Central memory CD8-positive, alpha-beta T cell (primary cell): ENCODE measurements around the gene DCTN3.

Source experiments
- ATAC-seq: fragments of 150-1000 bp; cut with Tn5 transposase; replicated peaks from 2 replicates; pipeline ENCODE4 v1.10.0; 2022; ENCODE audit warnings: mild to moderate bottlenecking, moderate FRiP score, moderate number of reproducible peaks; ENCODE audit not compliant: poor library complexity, severe bottlenecking; ENCODE audit errors: extremely low read depth
- DNase-seq, 2 donors: peaks; one replicate each; pipeline ENCODE4 v3.0.0; 2021; ENCODE audit warnings: low spot score in 2 of 2
- H3K27ac Mint-ChIP-seq: one replicate; pipeline ENCODE4 v1.8.0; 2022; ENCODE audit warnings: low read depth, mild to moderate bottlenecking, moderate library complexity, mixed read lengths
- H3K27me3 Mint-ChIP-seq: one replicate; pipeline ENCODE4 v1.8.0; 2022; ENCODE audit warnings: mixed read lengths
- H3K36me3 Mint-ChIP-seq: one replicate; pipeline ENCODE4 v1.8.0; 2022; ENCODE audit warnings: mild to moderate bottlenecking, moderate library complexity, mixed read lengths; ENCODE audit not compliant: insufficient read depth
- H3K4me1 Mint-ChIP-seq: one replicate; pipeline ENCODE4 v1.8.0; 2022; ENCODE audit warnings: mixed read lengths
- H3K4me3 Mint-ChIP-seq: one replicate; pipeline ENCODE4 v1.8.0; 2022; ENCODE audit warnings: mild to moderate bottlenecking, moderate library complexity, mixed read lengths
- H3K9me3 Mint-ChIP-seq: one replicate; pipeline ENCODE4 v1.8.0; 2022; ENCODE audit warnings: mixed read lengths

The DCTN3 gene

DNA sequence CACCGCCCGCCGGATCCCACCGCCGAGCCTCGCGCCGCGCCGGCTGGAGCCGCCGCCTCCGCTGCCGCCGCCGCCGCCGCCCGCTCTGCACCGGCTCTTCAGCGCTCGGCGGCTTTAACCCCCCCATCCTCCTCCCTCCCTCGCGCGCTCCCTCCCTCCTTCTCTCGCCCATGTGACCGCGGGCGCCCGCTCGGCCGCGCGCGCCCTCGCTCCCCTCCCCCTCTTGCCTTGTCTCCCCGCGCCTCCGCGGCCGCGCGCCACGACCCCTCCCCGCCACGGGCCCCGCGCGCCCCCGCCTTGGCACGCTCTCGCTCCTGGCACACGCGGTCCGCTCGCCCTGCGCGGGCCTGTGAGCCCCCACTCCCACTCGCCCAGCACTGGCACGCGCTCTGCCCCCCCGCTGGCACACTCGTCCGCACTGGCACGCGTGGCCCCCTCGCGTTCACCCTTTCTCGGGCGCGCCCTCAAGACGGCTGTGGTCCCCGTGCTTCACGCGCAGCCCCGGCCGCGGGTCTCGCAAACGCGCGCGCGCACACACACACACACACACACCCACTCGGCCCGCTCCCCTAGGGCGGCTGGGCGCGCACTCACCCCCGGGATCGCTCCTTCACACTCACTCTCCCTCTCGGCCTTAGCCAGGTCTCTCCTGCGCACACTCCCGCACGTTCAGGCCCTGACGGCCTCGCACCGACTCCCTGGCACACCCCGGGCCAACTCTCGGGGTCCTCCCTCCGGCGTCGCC lies 30.5 kb downstream of the DCTN3 start, which contains the start of gene CNTFR:
Gene CNTFR (minus strand): TSS at position 89 of the 745 bp plus-strand sequence. CDS start 20,743 bp downstream, outside the sequence.
- H3K4me1 Mint-ChIP-seq = peaks cover 28% of the 10 kb centered on the region
- peaks cover 80% of the 10 kb centered on the region for H3K27me3 Mint-ChIP-seq
- H3K4me3 Mint-ChIP-seq = peak within 1 kb of the TSS; percentile 80
- no peak within 1 kb of the TSS for H3K27ac Mint-ChIP-seq
- peaks cover 4% of the 10 kb centered on the region for H3K36me3 Mint-ChIP-seq
- DNase-seq (no peak), ATAC-seq (peak; percentile 7)
- H3K9me3 Mint-ChIP-seq = no peaks in the 10 kb centered on the region

DNA sequence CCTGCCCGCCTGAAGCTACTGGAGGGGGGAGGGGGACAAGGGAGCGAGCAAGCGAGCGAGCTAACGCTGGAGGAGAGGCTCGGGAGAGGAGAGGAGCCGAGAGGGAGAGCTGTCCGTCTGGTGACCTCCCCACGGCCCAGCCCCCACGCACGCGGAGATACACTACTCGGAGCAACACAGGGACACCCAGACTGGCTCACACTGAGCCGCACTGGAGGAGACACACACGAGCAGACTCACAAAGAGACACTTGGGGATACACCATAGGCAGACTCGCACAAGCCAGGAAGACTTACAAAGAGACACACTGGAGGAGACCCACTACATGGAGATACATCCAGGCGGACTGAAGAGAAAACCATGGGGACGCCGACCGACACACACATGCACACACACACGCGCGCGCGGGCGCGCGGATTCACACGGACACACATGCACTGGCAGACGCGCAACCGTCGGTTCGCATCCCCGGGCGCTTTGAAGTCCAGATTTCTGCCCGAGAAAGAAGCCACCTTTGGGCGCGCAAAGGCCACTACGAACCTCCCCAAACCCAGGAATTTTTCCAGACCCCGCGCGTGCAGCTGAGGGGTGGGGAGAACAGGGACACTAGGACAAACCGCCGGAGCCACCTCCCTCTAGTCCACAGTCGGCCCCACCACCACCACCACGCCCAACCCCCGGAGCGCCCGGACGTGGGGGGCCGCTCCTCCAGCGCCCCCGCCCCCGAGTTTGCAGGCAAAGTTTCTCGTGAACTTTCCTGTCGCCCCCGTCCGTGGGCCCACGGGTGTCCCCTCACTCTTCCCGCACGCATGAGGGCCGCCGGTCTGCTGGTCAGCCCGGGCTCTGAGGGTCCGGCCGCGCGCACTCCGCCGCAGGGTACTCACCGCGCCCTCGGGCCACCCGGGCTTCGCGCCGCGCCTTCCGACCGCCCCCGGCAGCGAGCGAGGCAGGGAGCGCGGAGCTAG lies 31.3 kb downstream of the DCTN3 start:
- no peak for DNase-seq
- peaks cover 28% of the 10 kb centered on the region for H3K4me1 Mint-ChIP-seq
- no peak for ATAC-seq
- no peaks in the 10 kb centered on the region for H3K9me3 Mint-ChIP-seq
- peaks cover 4% of the 10 kb centered on the region for H3K36me3 Mint-ChIP-seq
- no peak overlapping the region for H3K27ac Mint-ChIP-seq
- H3K27me3 Mint-ChIP-seq = peaks cover 88% of the 10 kb centered on the region
- H3K4me3 Mint-ChIP-seq = peak overlapping the region; percentile 41

DNA sequence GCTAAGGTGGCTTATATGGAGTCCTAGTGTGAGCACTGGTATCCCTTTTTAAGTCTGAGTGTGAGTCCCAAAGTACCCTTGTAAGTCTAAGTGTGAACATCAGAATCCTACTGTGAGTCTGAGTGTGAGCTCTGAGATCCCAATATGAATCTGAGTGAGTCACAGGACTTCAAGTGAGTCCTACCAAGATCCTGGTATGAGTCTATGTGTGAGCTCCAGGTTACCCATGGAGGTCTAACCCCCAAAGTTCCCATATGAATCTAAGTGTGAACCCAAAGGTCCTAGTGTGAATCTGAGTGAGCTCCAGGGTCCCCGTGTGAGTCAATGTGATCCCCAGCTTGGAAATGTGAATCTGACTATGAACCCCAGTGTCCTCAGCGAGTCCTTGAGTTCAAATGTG lies 33.0 kb downstream of the DCTN3 start:
- no peak overlapping the region for H3K4me3 Mint-ChIP-seq
- H3K36me3 Mint-ChIP-seq = peaks cover 2% of the 10 kb centered on the region
- H3K4me1 Mint-ChIP-seq = peaks cover 23% of the 10 kb centered on the region
- H3K9me3 Mint-ChIP-seq = no peaks in the 10 kb centered on the region
- peaks cover 88% of the 10 kb centered on the region for H3K27me3 Mint-ChIP-seq
- DNase-seq (no peak), ATAC-seq (no peak)
- H3K27ac Mint-ChIP-seq = no peak overlapping the region

DNA sequence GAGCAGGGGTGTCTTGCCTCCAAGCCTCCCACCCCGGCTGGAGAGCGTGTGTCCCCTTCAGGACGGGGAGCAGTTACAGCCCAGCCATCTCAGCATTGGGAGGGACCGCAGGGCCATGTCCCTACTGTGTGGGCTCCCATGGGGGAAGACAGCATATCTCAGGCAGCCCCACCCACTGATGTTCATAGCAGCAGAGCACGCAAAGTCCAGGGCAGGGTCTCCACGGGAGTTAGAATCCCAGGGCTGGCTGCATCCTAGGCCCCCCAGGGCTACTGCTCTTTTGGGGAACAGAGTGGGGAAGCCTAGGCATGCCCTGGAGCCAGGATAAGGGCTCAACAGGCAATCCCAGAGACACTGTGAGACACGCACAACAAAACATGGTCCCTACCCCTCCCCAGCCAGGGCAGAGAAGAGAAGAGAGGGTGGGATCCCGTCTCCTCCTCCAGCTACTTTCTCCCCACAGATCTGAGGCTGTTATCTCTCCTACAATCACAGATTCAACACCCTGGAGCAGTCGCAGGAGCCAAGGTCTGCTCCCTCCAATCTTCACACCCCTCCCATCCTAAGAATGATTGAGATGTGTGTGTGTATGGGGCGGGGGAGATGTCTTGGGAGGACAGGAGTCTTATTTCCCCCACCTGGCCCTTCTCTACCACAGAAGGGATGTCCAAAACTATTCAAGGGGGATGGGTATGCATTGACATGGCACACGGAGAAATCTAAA lies 34.2 kb downstream of the DCTN3 start:
- no peak for ATAC-seq
- H3K4me3 Mint-ChIP-seq = no peak overlapping the region
- H3K27ac Mint-ChIP-seq = no peak overlapping the region

DNA sequence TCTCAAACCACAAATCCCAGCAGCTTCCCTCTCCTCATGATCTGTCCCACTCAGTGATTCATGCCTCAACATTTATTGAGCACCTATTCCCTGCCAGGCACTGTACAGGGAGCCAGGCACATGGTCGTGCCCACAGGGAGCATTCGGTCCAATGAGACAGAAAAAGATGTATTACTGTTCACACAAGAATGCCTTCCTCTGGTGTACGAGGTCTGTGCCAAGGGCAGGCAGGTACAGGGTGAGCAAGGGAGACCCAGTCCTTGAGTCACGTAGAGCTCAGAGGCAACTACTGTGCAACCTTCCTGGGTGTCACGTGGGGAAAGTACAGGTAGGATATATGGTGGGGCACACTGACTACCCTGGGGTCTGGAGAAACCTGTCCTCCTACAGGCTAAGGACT lies 35.3 kb downstream of the DCTN3 start:
- Mint-ChIP-seq H3K4me1 (peaks cover 11% of the 10 kb centered on the region), H3K36me3 (peaks cover 2% of the 10 kb centered on the region), H3K27me3 (peaks cover 87% of the 10 kb centered on the region), H3K4me3 (no peak overlapping the region), H3K27ac (no peak overlapping the region), H3K9me3 (no peaks in the 10 kb centered on the region)
- DNase-seq (no peak), ATAC-seq (no peak)

More for the DNA sequence above, 34.2 kb downstream of the DCTN3 start:
- no peaks in the 10 kb centered on the region for H3K9me3 Mint-ChIP-seq
- peaks cover 19% of the 10 kb centered on the region for H3K4me1 Mint-ChIP-seq
- no peak for DNase-seq
- peaks cover 2% of the 10 kb centered on the region for H3K36me3 Mint-ChIP-seq
- H3K27me3 Mint-ChIP-seq = peaks cover 85% of the 10 kb centered on the region

DNA sequence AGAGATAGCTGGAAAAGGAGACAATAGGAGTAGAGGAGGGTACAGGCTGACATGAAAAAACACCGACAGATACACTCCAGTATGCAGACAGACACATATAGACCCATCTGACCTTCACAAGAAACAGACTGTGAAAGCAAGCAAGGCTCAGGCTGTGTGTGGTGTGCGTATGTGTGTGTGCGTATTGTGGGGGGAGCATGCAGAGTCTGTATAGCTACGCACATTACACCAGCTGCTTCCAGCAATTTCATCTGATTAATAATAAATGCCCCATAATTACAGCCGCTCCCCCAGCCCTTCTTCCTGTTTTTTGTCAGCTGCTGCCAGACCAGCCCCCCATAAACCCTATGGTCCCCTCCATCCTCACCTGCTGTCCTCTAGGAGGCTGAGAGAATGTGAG lies 37.5 kb downstream of the DCTN3 start:
- no peaks in the 10 kb centered on the region for H3K36me3 Mint-ChIP-seq
- H3K4me3 Mint-ChIP-seq = no peak overlapping the region
- no peak overlapping the region for H3K27ac Mint-ChIP-seq
- no peaks in the 10 kb centered on the region for H3K4me1 Mint-ChIP-seq
- DNase-seq (no peak), ATAC-seq (no peak)
- H3K9me3 Mint-ChIP-seq = no peaks in the 10 kb centered on the region
- peaks cover 90% of the 10 kb centered on the region for H3K27me3 Mint-ChIP-seq

DNA sequence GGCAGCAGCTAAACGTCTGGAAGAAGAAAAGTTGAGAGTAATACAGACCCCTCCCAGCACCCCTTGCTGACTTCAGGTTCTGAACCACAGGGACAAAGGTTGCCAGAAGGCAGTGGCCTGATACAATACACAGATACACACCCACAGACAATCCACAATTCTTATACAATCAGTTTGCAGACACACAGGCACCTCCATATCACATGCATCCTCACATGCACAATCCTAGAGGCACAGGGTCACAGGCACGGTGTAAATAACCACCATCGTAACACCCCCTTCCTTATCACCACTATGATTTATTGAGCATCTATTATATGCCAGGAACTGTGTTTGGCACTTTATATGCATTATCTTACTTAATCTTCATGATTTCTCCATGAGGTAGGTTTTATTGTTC lies 39.0 kb downstream of the DCTN3 start:
- DNase-seq (no peak), ATAC-seq (no peak)
- H3K36me3 Mint-ChIP-seq = peaks cover 4% of the 10 kb centered on the region
- H3K4me3 Mint-ChIP-seq = no peak overlapping the region
- peaks cover 90% of the 10 kb centered on the region for H3K27me3 Mint-ChIP-seq
- H3K4me1 Mint-ChIP-seq = peaks cover 7% of the 10 kb centered on the region
- H3K27ac Mint-ChIP-seq = no peak overlapping the region
- H3K9me3 Mint-ChIP-seq = no peaks in the 10 kb centered on the region

DNA sequence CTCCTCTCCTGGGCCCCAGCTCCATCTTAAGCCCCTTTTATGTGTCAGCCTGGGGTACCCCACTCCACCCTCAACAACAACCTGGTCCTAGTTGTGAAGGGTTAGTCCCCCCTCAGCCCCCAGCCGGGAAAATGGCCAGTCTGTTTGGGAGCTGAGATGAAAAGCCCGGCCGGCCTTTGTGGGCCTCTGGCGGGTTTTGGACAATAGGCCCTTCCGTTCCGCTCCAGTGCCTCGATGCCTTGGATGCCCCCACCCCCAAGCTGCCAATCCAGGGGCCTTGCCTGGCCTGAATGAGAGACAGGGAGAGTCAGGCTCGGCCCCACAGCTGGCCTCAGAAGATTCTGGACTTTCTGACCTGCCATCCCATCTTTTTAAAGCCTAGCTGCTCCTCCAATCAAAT lies 39.9 kb downstream of the DCTN3 start:
- Mint-ChIP-seq H3K27me3 (peaks cover 90% of the 10 kb centered on the region), H3K4me1 (peaks cover 7% of the 10 kb centered on the region), H3K27ac (no peak overlapping the region), H3K36me3 (peaks cover 4% of the 10 kb centered on the region), H3K9me3 (no peaks in the 10 kb centered on the region), H3K4me3 (no peak overlapping the region)
- no peak for ATAC-seq
- DNase-seq = no peak

DNA sequence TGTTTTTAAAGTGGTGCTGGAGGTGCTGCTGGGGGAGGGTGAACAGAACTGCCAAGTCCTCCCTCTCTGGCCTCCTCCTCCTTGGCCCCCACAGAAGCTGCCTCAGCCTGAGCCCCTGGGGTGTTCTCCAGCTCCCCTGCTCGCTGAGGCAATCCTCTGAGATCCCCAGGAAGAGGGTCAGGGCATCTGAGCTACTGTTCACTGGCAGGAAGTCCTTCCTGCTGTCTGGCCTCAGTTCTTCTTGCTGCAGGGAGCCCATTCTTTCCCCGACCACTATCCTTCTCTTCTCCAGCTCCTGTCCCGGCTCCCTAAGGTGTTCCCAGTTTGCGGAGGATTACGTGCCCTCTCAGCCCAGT lies 40.5 kb downstream of the DCTN3 start:
- peaks cover 90% of the 10 kb centered on the region for H3K27me3 Mint-ChIP-seq
- DNase-seq = no peak
- H3K4me3 Mint-ChIP-seq = no peak overlapping the region
- H3K4me1 Mint-ChIP-seq = peaks cover 7% of the 10 kb centered on the region
- peaks cover 4% of the 10 kb centered on the region for H3K36me3 Mint-ChIP-seq
- ATAC-seq = no peak
- H3K27ac Mint-ChIP-seq = no peak overlapping the region
- no peaks in the 10 kb centered on the region for H3K9me3 Mint-ChIP-seq

DNA sequence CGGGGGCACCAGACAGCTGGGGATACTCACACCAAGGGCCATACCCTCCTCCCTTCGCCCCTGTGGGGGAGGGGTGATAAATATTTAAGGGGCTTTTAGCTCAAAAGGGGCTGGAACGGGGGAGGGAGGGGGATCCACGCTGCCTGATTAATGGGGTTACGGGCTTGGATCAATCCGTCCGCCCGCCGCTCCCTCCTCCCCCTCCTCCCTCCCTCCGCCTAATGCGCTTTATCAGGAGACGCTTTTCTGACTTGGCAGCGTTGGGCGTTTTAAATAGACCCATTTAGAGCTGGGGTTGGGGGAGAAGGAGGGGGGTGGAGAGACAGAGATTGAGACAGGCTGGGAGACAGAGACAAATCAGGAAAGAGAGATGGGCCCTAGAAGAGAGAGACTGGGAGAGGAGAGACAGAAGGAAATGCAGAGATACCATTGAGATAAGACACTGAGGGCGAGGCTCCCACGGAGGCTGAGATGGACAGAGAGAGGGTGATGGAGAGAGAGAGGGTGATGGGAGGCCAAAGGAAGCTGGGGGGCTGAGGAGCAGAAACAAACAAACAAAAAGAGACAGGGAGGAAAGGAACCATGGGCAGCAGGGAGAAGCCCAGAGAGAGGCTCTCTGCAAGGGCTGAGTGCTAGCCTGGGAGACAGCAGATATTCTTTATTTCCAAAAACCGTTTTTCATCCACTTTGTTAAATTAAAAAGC lies 41.0 kb downstream of the DCTN3 start:
- Mint-ChIP-seq H3K36me3 (peaks cover 4% of the 10 kb centered on the region), H3K4me1 (peaks cover 7% of the 10 kb centered on the region), H3K27ac (no peak overlapping the region), H3K4me3 (no peak overlapping the region), H3K27me3 (peaks cover 90% of the 10 kb centered on the region), H3K9me3 (no peaks in the 10 kb centered on the region)
- no peak for ATAC-seq
- no peak for DNase-seq

DNA sequence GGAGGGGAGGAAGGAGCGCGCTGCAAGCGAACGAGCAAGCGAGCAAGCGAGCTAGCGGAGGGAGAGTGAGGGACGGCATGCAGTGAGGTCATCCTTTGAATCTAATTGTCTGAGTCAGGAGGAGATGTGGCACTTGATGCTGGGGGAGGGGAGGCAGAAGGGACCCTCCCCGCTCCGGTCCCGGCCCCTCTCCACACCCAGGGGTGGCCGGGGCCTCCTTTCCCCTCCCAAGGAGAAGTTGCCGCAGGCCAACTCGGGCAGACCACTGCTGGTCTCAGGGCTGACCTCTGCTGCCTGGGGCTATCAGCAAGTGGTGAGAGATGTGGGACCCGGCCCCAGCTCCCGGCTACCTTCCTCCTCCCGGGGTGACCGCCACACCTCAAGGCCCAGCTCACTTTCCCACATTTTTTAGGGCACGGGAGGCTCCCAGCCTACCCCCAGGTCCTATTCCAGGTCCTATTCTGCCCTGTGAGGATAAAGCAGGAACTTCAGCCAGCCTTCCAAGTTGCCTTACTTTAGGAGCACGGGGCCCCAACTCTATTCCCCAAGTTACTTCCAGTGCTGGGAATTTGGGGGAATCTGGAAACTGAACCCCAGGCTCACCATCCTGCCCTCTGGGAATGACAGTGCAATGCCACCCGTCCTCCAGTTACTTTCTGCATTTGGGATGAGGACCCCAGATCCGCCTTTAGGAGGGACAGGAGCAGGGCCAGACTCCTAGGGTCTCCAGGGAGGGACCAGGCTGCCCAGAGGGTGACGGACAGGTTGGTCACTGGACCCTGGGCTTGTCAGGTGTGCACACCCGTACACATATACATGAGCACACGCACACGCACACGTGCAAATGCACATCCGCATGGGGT lies 41.8 kb downstream of the DCTN3 start:
- DNase-seq = no peak
- Mint-ChIP-seq H3K36me3 (peaks cover 4% of the 10 kb centered on the region), H3K4me1 (peaks cover 7% of the 10 kb centered on the region), H3K27me3 (peaks cover 90% of the 10 kb centered on the region), H3K4me3 (no peak overlapping the region), H3K27ac (no peak overlapping the region), H3K9me3 (no peaks in the 10 kb centered on the region)
- ATAC-seq = no peak
